ENCODE data around the gene TAF9B.

DNA sequence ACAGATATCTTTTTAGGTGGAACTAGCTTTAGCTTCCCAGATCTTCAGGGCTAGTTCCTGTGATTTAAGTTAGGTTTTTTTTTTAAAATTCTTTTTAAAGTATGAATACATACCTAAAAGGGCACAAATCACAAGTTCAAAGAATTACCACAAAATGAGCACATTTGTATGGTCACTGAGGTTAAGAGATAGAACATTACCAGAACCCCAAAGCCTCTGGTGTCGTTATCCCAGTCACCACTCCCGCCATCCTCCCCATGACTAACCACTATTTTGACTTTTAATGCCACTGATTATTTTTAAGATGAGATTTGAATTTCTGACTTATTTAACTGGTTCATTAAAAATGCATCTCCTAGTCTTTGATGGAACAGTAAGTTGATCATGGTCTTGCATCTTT, 30.0 kb downstream of the TAF9B start:
- TF ChIP-seq POLR2AphosphoS5 (IDR thresholded peaks at IDR 0.05), result no peak
- TF ChIP-seq, protein P1, sequence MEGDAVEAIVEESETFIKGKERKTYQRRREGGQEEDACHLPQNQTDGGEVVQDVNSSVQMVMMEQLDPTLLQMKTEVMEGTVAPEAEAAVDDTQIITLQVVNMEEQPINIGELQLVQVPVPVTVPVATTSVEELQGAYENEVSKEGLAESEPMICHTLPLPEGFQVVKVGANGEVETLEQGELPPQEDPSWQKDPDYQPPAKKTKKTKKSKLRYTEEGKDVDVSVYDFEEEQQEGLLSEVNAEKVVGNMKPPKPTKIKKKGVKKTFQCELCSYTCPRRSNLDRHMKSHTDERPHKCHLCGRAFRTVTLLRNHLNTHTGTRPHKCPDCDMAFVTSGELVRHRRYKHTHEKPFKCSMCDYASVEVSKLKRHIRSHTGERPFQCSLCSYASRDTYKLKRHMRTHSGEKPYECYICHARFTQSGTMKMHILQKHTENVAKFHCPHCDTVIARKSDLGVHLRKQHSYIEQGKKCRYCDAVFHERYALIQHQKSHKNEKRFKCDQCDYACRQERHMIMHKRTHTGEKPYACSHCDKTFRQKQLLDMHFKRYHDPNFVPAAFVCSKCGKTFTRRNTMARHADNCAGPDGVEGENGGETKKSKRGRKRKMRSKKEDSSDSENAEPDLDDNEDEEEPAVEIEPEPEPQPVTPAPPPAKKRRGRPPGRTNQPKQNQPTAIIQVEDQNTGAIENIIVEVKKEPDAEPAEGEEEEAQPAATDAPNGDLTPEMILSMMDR (IDR thresholded peaks at IDR 0.05), result no peak

All from transverse colon (tissue), 4 donors.